ENCODE data around the gene SGPP2.

The SGPP2 gene

DNA sequence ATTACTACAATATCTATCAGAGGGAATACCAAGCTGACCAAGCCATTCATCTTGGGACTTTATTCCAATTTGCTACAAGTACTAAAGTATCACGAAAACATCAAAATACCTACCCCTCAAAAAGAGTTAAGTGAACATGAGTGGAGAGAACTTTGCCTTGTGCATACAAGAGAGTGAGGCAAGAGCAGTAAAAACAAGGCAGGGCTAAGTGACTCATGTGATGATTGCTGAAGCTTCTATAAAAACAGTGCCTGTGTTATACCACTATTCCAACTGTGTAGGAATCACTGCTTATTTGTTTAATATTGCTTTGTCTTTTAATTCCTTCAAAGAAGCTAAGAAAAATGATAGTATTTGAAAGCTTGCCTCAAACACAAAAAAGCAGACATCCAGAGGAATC, 170.3 kb downstream of the SGPP2 start:
- TF ChIP-seq, protein P1, sequence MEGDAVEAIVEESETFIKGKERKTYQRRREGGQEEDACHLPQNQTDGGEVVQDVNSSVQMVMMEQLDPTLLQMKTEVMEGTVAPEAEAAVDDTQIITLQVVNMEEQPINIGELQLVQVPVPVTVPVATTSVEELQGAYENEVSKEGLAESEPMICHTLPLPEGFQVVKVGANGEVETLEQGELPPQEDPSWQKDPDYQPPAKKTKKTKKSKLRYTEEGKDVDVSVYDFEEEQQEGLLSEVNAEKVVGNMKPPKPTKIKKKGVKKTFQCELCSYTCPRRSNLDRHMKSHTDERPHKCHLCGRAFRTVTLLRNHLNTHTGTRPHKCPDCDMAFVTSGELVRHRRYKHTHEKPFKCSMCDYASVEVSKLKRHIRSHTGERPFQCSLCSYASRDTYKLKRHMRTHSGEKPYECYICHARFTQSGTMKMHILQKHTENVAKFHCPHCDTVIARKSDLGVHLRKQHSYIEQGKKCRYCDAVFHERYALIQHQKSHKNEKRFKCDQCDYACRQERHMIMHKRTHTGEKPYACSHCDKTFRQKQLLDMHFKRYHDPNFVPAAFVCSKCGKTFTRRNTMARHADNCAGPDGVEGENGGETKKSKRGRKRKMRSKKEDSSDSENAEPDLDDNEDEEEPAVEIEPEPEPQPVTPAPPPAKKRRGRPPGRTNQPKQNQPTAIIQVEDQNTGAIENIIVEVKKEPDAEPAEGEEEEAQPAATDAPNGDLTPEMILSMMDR (IDR thresholded peaks at IDR 0.05): no peak

DNA sequence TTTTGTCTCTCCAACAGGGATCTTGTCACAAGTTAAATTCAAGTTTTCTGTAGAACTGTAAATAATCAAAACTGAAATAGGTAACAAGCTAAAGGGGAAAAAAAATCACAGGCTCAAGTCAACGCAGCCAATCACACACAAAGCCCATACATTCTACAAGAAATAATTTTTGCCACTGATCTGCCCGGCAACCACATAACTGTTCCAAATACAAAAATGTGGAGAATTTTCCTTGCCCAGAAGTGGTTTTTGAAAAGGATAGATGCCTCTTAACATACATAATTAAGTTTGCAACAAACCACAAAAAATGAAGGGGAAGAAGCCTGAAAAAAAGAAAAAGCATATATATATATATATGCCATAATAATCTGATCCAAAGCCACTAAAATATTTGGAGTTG, 171.2 kb downstream of the SGPP2 start:
- TF ChIP-seq, protein P1 (IDR thresholded peaks at IDR 0.05): no peak

DNA sequence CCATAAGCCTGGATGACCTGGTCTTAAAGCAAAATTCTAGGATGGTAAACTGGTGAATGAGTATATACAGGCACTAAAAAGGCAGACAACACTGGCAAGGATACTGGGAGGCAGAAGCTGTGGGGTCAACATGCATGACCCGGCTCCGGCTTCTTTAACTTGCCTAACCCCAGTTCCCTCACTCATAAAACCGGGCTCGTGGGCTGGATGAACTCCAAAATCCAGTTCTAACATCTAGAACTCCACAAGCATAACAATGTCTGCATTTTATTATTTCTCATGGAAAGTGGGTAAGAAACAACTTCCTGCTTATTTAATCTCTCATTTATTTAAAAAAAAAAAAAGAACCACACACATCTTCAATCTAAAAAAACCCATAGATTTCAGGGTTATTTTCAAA, 174.3 kb downstream of the SGPP2 start:
- TF ChIP-seq, protein P1 (IDR thresholded peaks at IDR 0.05): no peak

DNA sequence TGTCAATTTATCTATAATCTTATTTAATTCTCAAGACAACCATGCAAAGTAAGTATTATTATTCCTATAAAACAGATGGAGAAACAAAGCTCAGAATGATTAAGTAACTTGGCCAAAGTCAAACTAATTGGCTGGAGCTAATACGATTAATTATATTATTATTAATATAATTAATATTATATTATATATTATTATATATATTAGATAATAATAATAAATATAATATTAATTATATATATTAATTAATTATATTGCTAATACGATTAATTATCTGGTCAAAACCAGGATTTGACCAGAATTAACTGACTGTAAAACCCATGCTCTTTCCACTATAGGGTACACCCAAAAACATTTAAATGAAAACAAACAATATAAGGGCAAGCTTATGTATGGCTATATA, 179.2 kb downstream of the SGPP2 start:
- TF ChIP-seq, protein P1 (IDR thresholded peaks at IDR 0.05): no peak

DNA sequence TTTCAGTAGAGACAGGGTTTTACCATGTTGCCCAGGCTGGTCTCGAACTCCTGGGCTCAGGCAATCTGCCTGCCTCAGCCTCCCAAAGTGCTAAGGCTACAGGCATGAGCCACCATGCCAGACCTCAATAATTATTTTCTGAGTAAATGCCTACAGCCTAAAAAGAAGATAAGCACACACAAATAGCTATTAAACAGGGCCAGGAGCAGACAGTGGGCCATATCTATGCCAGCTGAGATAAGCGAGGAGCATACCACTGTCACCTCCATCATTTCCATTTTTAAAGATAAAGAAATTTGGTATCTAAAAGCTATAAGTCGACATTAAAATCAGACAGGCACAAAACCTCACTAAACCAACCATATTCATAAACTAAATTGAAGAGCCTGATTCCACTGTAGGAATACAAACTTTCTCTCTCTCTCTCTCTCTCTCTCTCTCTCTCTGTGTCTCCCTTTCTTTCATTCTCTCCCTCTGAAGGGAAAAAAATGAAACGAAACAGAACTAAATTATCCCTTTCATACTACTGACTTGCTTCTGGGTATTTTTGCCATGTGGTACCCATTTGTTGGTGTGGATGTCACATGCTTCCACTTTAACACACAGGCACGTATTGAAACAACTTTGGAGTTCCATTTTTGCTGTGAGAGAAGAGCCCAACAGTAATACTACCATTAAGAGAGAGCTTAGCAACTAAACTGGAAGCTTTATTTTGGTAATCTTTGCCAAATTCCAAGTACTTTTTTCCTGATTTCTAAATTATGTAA, 180.6 kb downstream of the SGPP2 start:
- TF ChIP-seq, protein P1 (IDR thresholded peaks at IDR 0.05): no peak

DNA sequence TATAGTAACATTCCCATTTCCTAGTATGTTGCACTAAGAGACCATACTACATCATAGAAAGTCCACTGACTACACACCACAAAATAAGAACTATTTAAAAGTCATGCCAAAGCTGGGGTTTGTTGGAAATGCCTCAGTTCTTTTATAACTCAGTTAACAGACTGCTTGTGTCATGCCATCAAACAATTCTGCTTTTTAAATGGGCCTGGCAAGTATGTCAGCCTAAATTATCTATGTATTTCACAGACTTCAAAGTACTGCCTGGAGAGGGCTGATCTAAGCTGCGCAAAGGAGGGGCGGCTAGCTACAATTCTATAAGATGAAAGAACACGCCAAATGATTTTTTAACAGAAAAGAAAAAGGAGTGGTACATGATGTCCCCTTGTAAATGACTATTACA, 182.0 kb downstream of the SGPP2 start:
- TF ChIP-seq, protein P1 (IDR thresholded peaks at IDR 0.05): no peak

DNA sequence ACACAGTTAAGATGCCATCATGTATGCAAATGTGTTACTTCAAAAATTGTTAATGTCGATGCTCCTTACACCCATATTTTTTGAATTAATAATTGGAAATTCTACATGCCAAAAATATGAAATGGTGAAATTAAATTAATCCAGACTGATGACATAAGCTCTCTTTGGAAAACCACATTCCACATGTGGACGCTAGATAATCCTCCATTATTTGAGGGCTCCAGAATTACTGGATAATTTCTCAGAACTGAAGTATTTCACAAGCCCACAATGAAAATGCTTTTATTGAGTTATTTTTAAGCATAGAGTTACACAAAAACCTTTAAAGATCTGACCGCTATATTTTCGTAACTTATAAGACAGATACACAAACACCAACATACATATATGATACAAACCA, 183.7 kb downstream of the SGPP2 start:
- TF ChIP-seq, protein P1 (IDR thresholded peaks at IDR 0.05): no peak

DNA sequence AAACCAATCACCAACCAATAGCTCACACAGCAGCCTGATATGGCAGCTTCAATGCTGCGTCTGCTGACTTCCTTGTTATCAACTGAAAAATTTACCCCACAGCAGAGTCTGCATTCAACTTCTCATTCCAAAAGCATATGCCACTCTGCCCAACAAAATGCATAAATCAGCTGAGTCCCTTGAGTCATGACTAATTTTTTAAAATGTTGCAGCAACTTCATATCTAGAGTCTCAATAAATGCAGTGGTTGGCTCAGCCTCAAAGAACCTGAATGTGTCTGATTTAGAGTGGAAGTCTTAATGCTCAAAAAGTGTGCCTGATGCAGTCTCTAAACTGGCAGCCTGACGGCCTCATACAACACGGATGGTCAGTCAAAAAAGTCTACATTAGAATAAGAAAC, 185.0 kb downstream of the SGPP2 start:
- TF ChIP-seq, protein P1 (IDR thresholded peaks at IDR 0.05): no peak

All from LNCAP (cell line).